ENCODE results near the gene ATF6.

ATF6 gene

GRCh38 chr1:161781995-161782394 is 15.9 kb downstream of the ATF6 start:
- H3K36me3 ChIP-seq (ENCODE audit: insufficient read depth, low read length) = no peaks in the 10 kb centered on the region
- no peak overlapping the region for H3K4me3 ChIP-seq (ENCODE audit: low read depth, low read length)
- no peaks in the 10 kb centered on the region for H3K27me3 ChIP-seq (ENCODE audit: insufficient read depth, low read length)
- H3K4me1 ChIP-seq (ENCODE audit: control insufficient read depth, insufficient read depth, low read length, unreplicated experiment) = peaks cover 10% of the 10 kb centered on the region
- H3K27ac ChIP-seq (ENCODE audit: low read depth, low read length) = no peak overlapping the region
- H3K79me2 ChIP-seq (ENCODE audit: control insufficient read depth, insufficient read depth, low read length, unreplicated experiment) = peaks cover 14% of the 10 kb centered on the region
- no peak overlapping the region for H2AFZ ChIP-seq (ENCODE audit: low read length, unreplicated experiment)

- Histone ChIP-seq H3K79me2 (ENCODE audit: control insufficient read depth, insufficient read depth, low read length, unreplicated experiment) (peaks cover 8% of the 10 kb centered on the region), H3K4me1 (ENCODE audit: control insufficient read depth, insufficient read depth, low read length, unreplicated experiment) (peaks cover 10% of the 10 kb centered on the region), H2AFZ (ENCODE audit: low read length, unreplicated experiment) (no peak overlapping the region), H3K4me3 (ENCODE audit: low read depth, low read length) (no peak overlapping the region), H3K27ac (ENCODE audit: low read depth, low read length) (no peak overlapping the region), H3K36me3 (ENCODE audit: insufficient read depth, low read length) (no peaks in the 10 kb centered on the region), H3K27me3 (ENCODE audit: insufficient read depth, low read length) (no peaks in the 10 kb centered on the region)
Observed at GRCh38 chr1:161782886-161783285, 16.8 kb downstream of the ATF6 start.

GRCh38 chr1:161784968-161785367 is 18.8 kb downstream of the ATF6 start:
- Histone ChIP-seq H3K27ac (ENCODE audit: low read depth, low read length) (no peak overlapping the region), H3K36me3 (ENCODE audit: insufficient read depth, low read length) (no peaks in the 10 kb centered on the region), H3K4me1 (ENCODE audit: control insufficient read depth, insufficient read depth, low read length, unreplicated experiment) (peaks cover 10% of the 10 kb centered on the region), H3K4me3 (ENCODE audit: low read depth, low read length) (no peak overlapping the region), H3K27me3 (ENCODE audit: insufficient read depth, low read length) (no peaks in the 10 kb centered on the region), H3K79me2 (ENCODE audit: control insufficient read depth, insufficient read depth, low read length, unreplicated experiment) (no peaks in the 10 kb centered on the region), H2AFZ (ENCODE audit: low read length, unreplicated experiment) (no peak overlapping the region)

GRCh38 chr1:161787355-161787754 is 21.2 kb downstream of the ATF6 start:
- no peaks in the 10 kb centered on the region for H3K79me2 ChIP-seq (ENCODE audit: control insufficient read depth, insufficient read depth, low read length, unreplicated experiment)
- no peak overlapping the region for H3K4me3 ChIP-seq (ENCODE audit: low read depth, low read length)
- no peak overlapping the region for H3K27ac ChIP-seq (ENCODE audit: low read depth, low read length)
- H2AFZ ChIP-seq (ENCODE audit: low read length, unreplicated experiment) = no peak overlapping the region
- H3K36me3 ChIP-seq (ENCODE audit: insufficient read depth, low read length) = no peaks in the 10 kb centered on the region
- H3K27me3 ChIP-seq (ENCODE audit: insufficient read depth, low read length) = no peaks in the 10 kb centered on the region
- H3K4me1 ChIP-seq (ENCODE audit: control insufficient read depth, insufficient read depth, low read length, unreplicated experiment) = peaks cover 8% of the 10 kb centered on the region

- no peak overlapping the region for H2AFZ ChIP-seq (ENCODE audit: low read length, unreplicated experiment)
- no peaks in the 10 kb centered on the region for H3K79me2 ChIP-seq (ENCODE audit: control insufficient read depth, insufficient read depth, low read length, unreplicated experiment)
- peaks cover 16% of the 10 kb centered on the region for H3K4me1 ChIP-seq (ENCODE audit: control insufficient read depth, insufficient read depth, low read length, unreplicated experiment)
- no peaks in the 10 kb centered on the region for H3K27me3 ChIP-seq (ENCODE audit: insufficient read depth, low read length)
- H3K27ac ChIP-seq (ENCODE audit: low read depth, low read length) = no peak overlapping the region
- H3K36me3 ChIP-seq (ENCODE audit: insufficient read depth, low read length) = peaks cover 5% of the 10 kb centered on the region
- H3K4me3 ChIP-seq (ENCODE audit: low read depth, low read length) = no peak overlapping the region
Observed at GRCh38 chr1:161790587-161791317, 24.6 kb downstream of the ATF6 start.

GRCh38 chr1:161791904-161792655 is 26.0 kb downstream of the ATF6 start:
- H3K27me3 ChIP-seq (ENCODE audit: insufficient read depth, low read length) = no peaks in the 10 kb centered on the region
- no peak overlapping the region for H3K4me3 ChIP-seq (ENCODE audit: low read depth, low read length)
- peaks cover 16% of the 10 kb centered on the region for H3K4me1 ChIP-seq (ENCODE audit: control insufficient read depth, insufficient read depth, low read length, unreplicated experiment)
- H3K36me3 ChIP-seq (ENCODE audit: insufficient read depth, low read length) = peaks cover 7% of the 10 kb centered on the region
- no peaks in the 10 kb centered on the region for H3K79me2 ChIP-seq (ENCODE audit: control insufficient read depth, insufficient read depth, low read length, unreplicated experiment)
- H3K27ac ChIP-seq (ENCODE audit: low read depth, low read length) = peak overlapping the region; percentile 17; the same call in 1 of the 2 replicates
- H2AFZ ChIP-seq (ENCODE audit: low read length, unreplicated experiment) = no peak overlapping the region

- peaks cover 9% of the 10 kb centered on the region for H3K36me3 ChIP-seq (ENCODE audit: insufficient read depth, low read length)
- no peaks in the 10 kb centered on the region for H3K79me2 ChIP-seq (ENCODE audit: control insufficient read depth, insufficient read depth, low read length, unreplicated experiment)
Observed at GRCh38 chr1:161792740-161793139, 26.6 kb downstream of the ATF6 start.

GRCh38 chr1:161799792-161800191 is 33.7 kb downstream of the ATF6 start:
- Histone ChIP-seq H2AFZ (ENCODE audit: low read length, unreplicated experiment) (no peak overlapping the region), H3K4me1 (ENCODE audit: control insufficient read depth, insufficient read depth, low read length, unreplicated experiment) (no peaks in the 10 kb centered on the region), H3K27ac (ENCODE audit: low read depth, low read length) (no peak overlapping the region), H3K27me3 (ENCODE audit: insufficient read depth, low read length) (no peaks in the 10 kb centered on the region), H3K36me3 (ENCODE audit: insufficient read depth, low read length) (peaks cover 4% of the 10 kb centered on the region; the same call in 1 of the 2 replicates), H3K79me2 (ENCODE audit: control insufficient read depth, insufficient read depth, low read length, unreplicated experiment) (no peaks in the 10 kb centered on the region), H3K4me3 (ENCODE audit: low read depth, low read length) (no peak overlapping the region)

More at GRCh38 chr1:161792740-161793139, 26.6 kb downstream of the ATF6 start:
- Histone ChIP-seq H3K4me1 (ENCODE audit: control insufficient read depth, insufficient read depth, low read length, unreplicated experiment) (peaks cover 16% of the 10 kb centered on the region), H3K27me3 (ENCODE audit: insufficient read depth, low read length) (no peaks in the 10 kb centered on the region), H3K4me3 (ENCODE audit: low read depth, low read length) (no peak overlapping the region), H3K27ac (ENCODE audit: low read depth, low read length) (peak overlapping the region; percentile 17; the same call in 1 of the 2 replicates), H2AFZ (ENCODE audit: low read length, unreplicated experiment) (no peak overlapping the region)

- H3K36me3 ChIP-seq (ENCODE audit: insufficient read depth, low read length) = peaks cover 11% of the 10 kb centered on the region; the same call in 1 of the 2 replicates
- no peaks in the 10 kb centered on the region for H3K27me3 ChIP-seq (ENCODE audit: insufficient read depth, low read length)
- no peak overlapping the region for H2AFZ ChIP-seq (ENCODE audit: low read length, unreplicated experiment)
- no peak overlapping the region for H3K4me3 ChIP-seq (ENCODE audit: low read depth, low read length)
- no peaks in the 10 kb centered on the region for H3K4me1 ChIP-seq (ENCODE audit: control insufficient read depth, insufficient read depth, low read length, unreplicated experiment)
- H3K79me2 ChIP-seq (ENCODE audit: control insufficient read depth, insufficient read depth, low read length, unreplicated experiment) = no peaks in the 10 kb centered on the region
- no peak overlapping the region for H3K27ac ChIP-seq (ENCODE audit: low read depth, low read length)
Observed at GRCh38 chr1:161801955-161802354, 35.8 kb downstream of the ATF6 start.

GRCh38 chr1:161803181-161803580 is 37.1 kb downstream of the ATF6 start:
- no peaks in the 10 kb centered on the region for H3K27me3 ChIP-seq (ENCODE audit: insufficient read depth, low read length)
- H3K4me1 ChIP-seq (ENCODE audit: control insufficient read depth, insufficient read depth, low read length, unreplicated experiment) = no peaks in the 10 kb centered on the region
- no peak overlapping the region for H3K27ac ChIP-seq (ENCODE audit: low read depth, low read length)
- no peak overlapping the region for H3K4me3 ChIP-seq (ENCODE audit: low read depth, low read length)
- H3K79me2 ChIP-seq (ENCODE audit: control insufficient read depth, insufficient read depth, low read length, unreplicated experiment) = no peaks in the 10 kb centered on the region
- H2AFZ ChIP-seq (ENCODE audit: low read length, unreplicated experiment) = no peak overlapping the region
- H3K36me3 ChIP-seq (ENCODE audit: insufficient read depth, low read length) = 0 out of 2 replicates have a peak, but pooled peaks cover 8% of the 10 kb centered on the region
